OCI-M2 (cell line): ENCODE results near the gene NRXN2.

Experiments used
- DNase-seq: peaks from one replicate; lab custom pipeline; 2025; ENCODE audit not compliant: unreplicated experiment; lab: John Stamatoyannopoulos, UW

The NRXN2 gene

GRCh38 chr11:64653388-64653973, 69.5 kb downstream of the NRXN2 start:
- DNase-seq, result no peak

DNA sequence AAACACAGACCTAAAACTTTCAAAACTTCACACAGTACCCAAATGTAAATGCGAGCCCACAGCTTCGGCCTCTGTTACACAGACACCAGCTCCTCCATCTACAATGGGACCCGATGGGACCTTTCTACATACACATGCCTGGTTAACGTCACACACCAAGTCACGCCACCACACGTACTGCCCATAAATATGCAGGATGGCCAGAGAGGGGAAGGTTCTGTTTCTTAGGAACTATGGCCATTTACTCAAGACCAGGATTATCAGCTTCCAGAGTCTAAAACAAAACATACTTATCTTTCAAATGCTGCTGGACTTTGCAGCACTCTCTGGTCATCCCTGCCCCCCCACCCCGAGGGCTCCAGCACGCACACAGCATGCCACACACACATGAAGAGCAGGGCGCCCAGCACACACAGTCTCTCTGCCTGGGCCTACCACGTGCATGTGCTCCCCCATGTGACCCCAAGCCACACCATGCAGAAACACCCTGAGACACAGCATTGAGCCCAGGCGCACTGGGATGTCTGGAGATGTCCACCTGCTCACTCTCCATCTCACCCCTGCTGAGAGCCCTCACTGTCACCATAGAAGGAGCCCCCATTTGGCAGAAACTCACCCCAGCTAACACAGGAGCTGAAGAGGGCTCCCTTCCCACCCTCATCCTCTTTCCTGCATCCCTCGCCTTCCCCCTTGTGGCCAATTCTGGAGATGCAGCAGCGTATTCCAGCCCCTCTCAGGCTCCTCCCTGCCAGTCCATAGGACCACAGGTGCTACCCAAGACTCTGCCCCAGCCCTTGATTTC, 70.2 kb downstream of the NRXN2 start:
- no peak for DNase-seq

- no peak for DNase-seq
Measured at GRCh38 chr11:64650923-64651523, 72.0 kb downstream of the NRXN2 start.

DNA sequence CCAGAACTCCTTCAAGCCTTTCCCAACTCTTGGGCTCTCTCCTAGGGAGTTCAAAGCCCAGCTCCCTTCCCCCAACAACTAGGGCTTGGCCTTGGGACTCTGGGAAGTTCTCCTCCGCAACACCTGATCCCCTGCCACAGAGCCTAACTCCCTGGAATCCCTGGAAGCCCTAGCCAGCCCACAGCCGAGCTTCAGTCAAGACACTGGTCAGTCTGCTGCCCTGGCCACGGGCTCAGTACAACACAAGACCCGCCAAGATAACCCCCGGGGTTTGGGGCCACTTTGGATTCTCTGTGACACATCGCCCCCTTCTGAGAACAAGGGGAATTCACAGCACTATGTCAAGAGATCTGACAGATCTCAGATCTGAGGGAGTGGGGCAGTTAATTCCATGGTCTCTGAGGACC, 73.7 kb downstream of the NRXN2 start:
- DNase-seq, result no peak

GRCh38 chr11:64648551-64648950, 74.4 kb downstream of the NRXN2 start:
- DNase-seq, result no peak

DNA sequence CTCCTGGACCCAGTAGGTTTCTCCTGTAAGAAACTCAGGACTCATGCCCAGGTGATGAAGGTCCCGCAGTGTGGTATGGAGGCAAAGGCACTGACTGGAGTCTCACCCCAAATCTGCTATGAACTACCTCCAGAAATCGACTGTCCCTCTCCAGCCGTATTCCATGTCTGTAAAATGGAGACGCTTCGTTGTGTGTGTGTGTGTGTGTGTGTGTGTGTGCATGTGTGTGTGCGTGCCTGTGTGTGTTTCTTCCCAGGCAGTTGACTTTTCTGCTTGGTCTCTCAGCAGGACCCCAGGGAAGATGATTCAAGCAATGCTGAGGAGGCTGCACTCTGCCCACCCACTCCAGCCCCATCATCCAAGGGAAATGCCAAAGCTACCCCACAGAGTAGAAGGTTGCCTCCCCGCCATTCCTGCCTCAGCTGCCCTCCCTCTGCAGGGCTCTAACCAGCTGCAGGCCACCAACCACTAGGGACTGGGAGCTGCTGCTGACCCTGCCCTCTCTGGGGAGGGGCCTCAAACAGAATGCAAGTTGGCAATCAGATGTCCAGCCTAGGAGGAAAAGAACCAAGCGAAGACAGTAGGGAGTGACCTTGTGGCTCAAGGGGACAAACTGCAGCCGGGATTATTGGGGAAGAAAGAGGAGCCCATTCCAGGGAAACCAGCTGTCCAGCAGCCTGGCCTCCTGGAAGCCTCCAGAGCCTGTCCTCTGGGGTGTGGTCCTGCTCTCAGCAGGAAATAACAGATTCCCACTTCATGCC, 75.8 kb downstream of the NRXN2 start:
- DNase-seq, result no peak

DNA sequence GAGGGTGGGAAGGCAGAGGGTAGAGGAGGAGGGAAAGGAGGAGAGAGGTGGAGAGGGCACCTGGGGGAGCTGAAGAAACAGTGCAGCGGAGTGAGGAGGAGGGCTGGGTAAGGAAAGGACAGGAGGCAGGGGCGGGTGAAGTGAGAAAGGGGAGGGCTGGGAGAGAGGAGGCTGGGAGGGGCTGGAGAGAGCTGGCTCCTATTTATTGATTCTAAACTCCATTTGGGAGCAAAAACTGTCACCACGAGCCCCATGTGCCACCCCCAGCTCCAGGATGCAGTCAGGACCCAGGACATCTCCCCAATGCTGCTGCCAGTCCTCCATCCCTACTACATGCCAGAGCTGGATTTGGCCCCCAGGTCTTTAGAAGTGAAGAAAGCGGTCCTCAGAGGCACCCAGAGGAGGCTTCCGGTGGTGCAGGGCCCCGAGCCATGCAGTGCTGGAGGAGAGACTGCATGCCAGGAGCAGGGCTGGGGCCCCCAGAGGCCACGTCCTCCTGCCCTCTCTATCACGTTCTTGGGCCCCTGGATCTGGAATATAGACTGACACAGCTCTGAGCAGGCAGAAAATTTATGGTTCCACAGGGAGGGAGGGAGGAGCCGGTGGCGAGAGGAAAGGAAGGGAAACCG, 78.2 kb downstream of the NRXN2 start:
- DNase-seq, result no peak

- DNase-seq, result no peak
Measured at GRCh38 chr11:64643920-64644646, 78.9 kb downstream of the NRXN2 start.

- DNase-seq, result no peak
Measured at GRCh38 chr11:64643256-64643881, 79.6 kb downstream of the NRXN2 start.

DNA sequence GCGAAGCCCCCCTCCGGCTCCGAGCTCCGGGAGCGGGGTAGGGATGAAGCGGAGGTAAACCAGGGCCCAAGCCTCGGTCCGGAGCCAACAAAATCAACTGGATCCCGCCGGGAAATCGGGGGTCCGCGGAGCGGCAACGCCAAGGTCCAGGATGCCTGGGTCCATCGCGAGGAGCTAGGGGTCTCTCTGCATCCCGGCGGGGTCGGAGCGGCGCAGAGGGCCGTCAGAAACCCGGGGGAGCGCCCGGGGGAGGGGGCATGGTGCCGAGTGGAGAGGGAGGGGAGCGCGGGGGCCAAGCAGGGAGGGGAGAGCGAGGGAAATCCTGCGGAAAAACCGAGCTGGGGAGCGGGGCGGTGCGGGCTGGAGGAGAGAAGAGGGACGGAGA, 80.1 kb downstream of the NRXN2 start:
- DNase-seq, result no peak

DNA sequence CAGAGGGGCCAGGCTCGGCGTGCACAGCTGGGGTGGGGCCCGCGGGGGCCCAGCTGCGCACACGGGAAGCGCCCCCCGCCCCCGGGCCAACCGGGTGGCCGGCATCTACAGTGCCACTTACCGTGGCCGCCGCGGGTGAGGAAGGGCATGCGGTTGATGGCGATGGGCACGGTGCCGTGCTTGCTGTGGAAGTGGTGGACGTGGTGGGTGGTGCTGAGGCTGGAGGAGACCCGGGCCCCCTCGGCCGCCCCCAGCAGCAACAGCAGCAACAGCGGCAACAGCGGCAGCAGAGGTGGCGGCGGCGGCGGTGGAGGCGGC, 80.6 kb downstream of the NRXN2 start:
- no peak for DNase-seq

GRCh38 chr11:64641596-64642417, 81.2 kb downstream of the NRXN2 start:
- DNase-seq, result no peak

- no peak for DNase-seq
Measured at GRCh38 chr11:64639885-64640284, 83.1 kb downstream of the NRXN2 start.

DNA sequence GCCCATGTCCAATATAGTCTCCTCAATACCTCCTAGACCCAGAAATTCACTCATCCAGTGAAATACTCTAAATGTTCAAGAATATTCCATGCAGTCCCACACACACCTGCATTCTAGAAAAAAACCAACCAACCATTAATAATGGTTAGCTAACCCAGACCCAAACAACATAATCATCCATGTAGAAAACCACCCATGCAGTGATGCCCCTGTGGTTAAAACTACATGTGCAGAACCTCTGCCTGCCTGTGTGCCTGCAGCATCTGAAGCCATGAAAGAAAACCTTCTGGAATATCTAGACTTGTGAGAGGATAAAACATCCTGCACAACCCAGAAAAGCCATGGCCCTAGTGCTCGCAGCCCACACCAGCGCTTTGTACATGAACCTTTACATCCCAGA, 84.2 kb downstream of the NRXN2 start:
- no peak for DNase-seq

GRCh38 chr11:64638018-64638665, 84.9 kb downstream of the NRXN2 start:
- DNase-seq, result no peak

DNA sequence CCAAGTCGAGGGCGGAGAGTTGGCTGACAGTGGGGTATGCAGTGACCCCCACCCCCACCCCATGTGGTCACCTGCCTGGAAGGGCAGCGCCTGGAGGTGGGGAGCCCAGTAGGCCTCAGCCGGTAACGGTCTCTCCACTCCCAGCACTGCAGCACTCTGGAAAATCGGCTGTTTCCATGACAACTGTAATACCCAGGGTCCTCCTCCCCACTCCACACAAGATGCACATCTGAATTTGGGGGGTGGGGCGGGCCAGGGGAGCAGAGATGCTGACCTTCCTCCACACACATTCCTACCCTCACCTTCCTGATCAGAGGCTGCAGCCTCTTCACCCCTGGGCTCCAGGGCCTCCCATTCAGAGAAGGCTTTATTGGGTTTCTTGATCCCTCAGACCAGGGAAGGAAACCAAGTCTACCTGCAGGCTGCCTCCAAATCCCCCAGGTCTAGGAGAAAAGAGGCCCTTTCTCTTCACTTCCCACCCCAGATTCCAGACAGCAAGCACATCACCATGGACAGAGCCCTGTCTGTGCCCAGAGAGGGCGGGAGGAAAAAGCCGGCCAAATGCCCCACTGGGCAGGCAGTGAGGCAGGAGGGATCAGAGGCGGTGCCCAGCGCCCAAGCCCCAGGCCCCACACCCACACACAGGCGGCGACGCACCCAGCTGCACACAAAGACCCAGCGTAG, 85.5 kb downstream of the NRXN2 start:
- DNase-seq, result no peak

GRCh38 chr11:64633555-64634159, 89.3 kb downstream of the NRXN2 start:
- no peak for DNase-seq

DNA sequence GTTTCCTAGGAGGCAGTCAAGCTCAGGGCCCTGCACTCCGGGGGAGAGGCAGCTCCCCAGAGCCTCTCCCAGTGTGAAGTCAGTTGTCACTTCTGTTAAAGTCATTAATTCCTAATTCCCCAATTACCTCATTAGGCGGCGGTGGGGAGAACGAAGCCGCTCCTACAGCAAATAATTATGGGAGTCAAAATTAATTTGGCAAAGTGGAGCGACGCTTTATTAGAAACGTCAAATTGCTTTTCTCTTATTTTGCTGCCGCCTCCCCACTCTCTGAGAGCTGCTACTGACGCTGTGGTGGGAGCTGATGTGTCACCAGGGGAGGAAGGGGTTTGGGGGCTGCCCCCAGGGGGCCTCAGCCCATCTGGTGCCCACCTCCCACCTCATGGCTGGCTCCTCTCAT, 90.3 kb downstream of the NRXN2 start:
- no peak for DNase-seq
